Activated CD8-positive, alpha-beta memory T cell treated with anti-CD3 and anti-CD28 coated beads, Interleukin-2, amount 50 U/mL, for 1 hour (primary cell): ENCODE measurements around the gene SSH2.
A peak's percentile ranks its signal among the peaks of the same experiment; 100 is the strongest.

Experiments used
- DNase-seq: peaks from one replicate; pipeline ENCODE4 v3.0.0-alpha.2; 2020; ENCODE audit errors: extremely low read depth

SSH2 gene

GRCh38 chr17:29624586-29624985, 305.4 kb downstream of the SSH2 start:
- DNase-seq = no peak

- DNase-seq = no peak
Measured at GRCh38 chr17:29623283-29623647, 306.8 kb downstream of the SSH2 start.

GRCh38 chr17:29622337-29623282, 307.4 kb downstream of the SSH2 start, which contains the start of gene CORO6:
Gene CORO6, minus strand, starts transcription at chr17:29622912. Its CDS starts 1,491 bp downstream, at chr17:29621421.
- DNase-seq = no peak

GRCh38 chr17:29621751-29622194, 308.3 kb downstream of the SSH2 start:
- no peak for DNase-seq

GRCh38 chr17:29620779-29621500, 309.1 kb downstream of the SSH2 start:
- no peak for DNase-seq

DNA sequence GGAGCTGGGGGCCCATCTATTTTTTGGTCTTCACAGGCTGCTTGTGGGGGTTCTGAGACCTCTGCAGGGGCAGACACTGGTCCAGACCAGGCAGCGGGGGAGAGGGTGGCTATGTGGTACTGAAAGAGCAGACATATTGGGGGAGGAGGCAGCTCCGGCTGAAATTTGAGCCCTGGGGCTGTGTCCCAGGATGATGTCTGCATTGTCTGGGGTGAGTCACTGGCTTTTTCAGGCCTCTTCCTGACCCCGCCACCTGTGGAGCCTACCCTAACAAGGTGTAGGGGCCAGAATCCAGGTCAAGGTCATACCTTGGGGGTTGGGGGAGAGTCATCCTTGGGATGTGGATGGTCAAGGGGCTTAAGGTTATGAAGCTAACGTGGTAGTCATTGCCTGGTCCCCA, 309.8 kb downstream of the SSH2 start:
- no peak for DNase-seq

GRCh38 chr17:29619251-29619650, 310.8 kb downstream of the SSH2 start:
- DNase-seq = no peak

GRCh38 chr17:29618272-29619065, 311.6 kb downstream of the SSH2 start:
- DNase-seq = no peak

- DNase-seq = peak; percentile 45
Measured at GRCh38 chr17:29617481-29618271, 312.4 kb downstream of the SSH2 start.

DNA sequence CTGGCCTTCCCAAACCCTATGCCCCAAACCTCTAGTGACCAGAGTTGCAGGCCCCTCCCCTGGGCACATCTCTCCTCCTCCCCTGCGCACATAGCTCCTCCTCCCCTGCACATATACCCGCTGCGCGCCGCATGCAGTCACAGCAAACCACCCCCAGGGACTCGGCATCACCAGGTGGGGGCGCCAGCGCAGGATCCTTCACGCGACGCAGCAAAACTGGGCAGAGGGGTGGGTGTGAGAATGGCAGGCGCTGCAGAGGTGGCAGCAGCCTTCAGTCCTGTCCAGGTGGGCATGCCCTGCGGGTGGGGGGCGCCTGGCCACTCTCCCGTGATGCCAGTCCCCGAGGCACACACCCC, 312.9 kb downstream of the SSH2 start:
- peak; percentile 65 for DNase-seq

- no peak for DNase-seq
Measured at GRCh38 chr17:29616300-29617048, 313.6 kb downstream of the SSH2 start.

GRCh38 chr17:29615492-29616299, 314.3 kb downstream of the SSH2 start:
- DNase-seq = no peak

DNA sequence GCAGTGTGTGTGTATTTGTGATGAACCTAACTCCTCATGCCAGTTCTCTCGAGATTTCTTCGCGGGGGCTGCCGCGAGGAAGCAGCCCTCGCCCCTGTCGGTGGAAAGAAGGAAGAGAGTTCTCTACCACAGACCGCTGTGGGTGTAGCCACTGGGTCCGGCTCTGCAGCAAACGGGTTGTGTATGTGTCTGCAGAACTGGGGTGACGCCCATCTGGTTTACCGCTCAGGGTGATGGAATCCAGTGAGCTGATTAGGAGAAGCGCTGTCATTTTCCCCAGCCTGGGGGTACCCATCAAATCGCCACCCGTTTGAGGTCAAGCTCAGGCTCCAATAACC, 315.0 kb downstream of the SSH2 start:
- peak; percentile 60 for DNase-seq

DNA sequence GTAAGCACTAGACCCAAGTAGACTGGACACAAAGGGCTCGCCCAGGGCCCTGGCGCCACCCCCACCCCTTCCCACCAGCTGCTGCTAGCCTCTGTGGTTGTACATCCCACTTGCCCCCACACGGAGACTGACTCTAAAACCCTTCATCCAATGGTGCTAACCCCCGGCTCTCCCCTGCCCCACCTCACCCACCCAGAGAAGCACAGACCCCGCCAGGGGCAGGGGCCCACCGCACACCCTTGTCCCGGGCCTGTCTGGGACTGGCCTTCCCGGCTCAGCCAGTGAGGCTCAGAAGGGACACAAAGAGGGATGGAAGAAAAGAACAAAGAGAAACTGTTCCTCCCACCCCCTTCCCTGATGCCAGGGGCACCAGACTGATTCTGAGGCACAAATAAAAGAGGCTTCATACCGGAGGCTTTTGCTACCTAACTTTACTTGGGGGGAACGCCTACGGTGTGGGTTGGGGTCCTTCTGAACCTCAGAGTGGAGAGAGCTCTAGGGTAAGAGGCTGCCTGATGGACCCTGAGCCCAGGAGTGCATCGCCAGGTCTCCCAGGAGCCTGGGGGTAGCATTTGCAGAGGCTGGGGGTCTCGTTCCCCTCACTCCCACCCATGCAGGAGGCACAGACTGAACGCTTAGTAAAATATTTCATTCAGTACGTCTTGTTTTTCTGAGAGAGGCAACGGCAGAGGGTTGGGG, 315.5 kb downstream of the SSH2 start:
- DNase-seq = no peak

DNA sequence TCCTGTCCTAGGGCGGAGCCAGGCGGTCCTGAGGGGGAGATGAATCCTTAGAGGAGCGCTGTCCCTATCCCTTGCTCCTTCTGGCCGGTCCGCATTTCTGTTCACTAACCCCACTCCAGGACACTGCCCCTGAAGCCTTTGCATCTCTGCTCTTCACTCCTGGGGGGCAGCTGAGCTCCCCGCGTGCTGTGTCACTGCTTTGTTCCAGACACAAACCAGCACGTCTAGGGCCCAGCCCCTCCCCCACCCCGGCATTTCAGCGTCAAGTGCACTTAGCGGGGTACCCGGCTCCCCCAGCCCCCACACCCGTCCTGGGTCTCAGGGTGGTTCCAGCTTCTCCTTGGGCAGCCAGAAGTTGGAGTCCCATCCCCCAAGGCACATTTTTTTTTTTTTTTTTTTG, 316.2 kb downstream of the SSH2 start:
- DNase-seq = no peak

GRCh38 chr17:29613352-29613837, 316.6 kb downstream of the SSH2 start:
- peak; percentile 60 for DNase-seq

- no peak for DNase-seq
Measured at GRCh38 chr17:29612404-29613280, 317.4 kb downstream of the SSH2 start.

- DNase-seq = no peak
Measured at GRCh38 chr17:29612094-29612403, 318.0 kb downstream of the SSH2 start.
